K562 (cell line): ENCODE measurements around the gene SSH3. TPM values are rescaled to one million over a fixed set of nuclear protein-coding genes. Genes with fewer than 3 reads are reported as not detected.
A peak's percentile ranks its signal among the peaks of the same experiment; 100 is the strongest.

Experiments used
- ATAC-seq: fragments of 200-7000 bp; cut with Tn5 transposase; 3 replicates; pipeline ENCODE4 v1.9.1; 2020; ENCODE audit warnings: moderate library complexity
- BruUV-seq: library from RNA; stranded (reverse); fragments of 400-500 nt; replicated peaks from 2 replicates; lab custom pipeline; 2021; lab: Mats Ljungman, UMichigan
- CTCF ChIA-PET: fragments of 300-600 bp; formaldehyde crosslinking; extraction: SDS; loops from one replicate; lab custom pipeline; 2021; ENCODE audit warnings: low intra/inter-chr PET ratio; lab: Yijun Ruan, JAX
- POLR2A ChIA-PET: fragments of 300-600, 350-650 bp; sonication (Branson Sonifier 250); formaldehyde crosslinking; extraction: SDS; loops from one replicate; lab custom pipeline; 2021; ENCODE audit warnings: antibody characterized with exemption, inconsistent platforms; lab: Yijun Ruan, JAX
- DNase-seq, 4 experiments: peaks; one replicate each; pipeline versions ENCODE4 v3.0.0 to v3.0.0-alpha.2; 2011 to 2018; ENCODE audit warnings: low spot score in 3 of 4, mixed read lengths in 3 of 4; ENCODE audit errors: extremely low read depth in 1 of 4
- FAIRE-seq: peaks from 2 replicates; lab custom pipeline; 2011; peaks lifted over from hg19 to GRCh38; lab: Jason Lieb, UNC
- H2AFZ ChIP-seq: 2 replicates; pipeline ENCODE4 v1.6.0; 2011; ENCODE audit warnings: low read depth, low read length, control low read depth, inconsistent platforms
- H3K27ac ChIP-seq: fragments of 200-600 bp; 3 replicates; pipeline ENCODE4 v1.8.0; 2011; ENCODE audit warnings: low read depth, mild to moderate bottlenecking, control low read depth, inconsistent platforms, low read length, moderate library complexity, mixed read lengths; ENCODE audit errors: extremely low read depth
- H3K27me3 ChIP-seq, 2 experiments: fragments of 300-600 bp in 1 of 2; 2 replicates in 1 of 2; 3 replicates in 1 of 2; pipeline versions ENCODE4 v1.6.0 to v1.8.0; 2011; ENCODE audit warnings: inconsistent platforms in 2 of 2, low read length in 2 of 2, mild to moderate bottlenecking in 1 of 2, mixed read lengths in 1 of 2, moderate library complexity in 1 of 2; ENCODE audit not compliant: control insufficient read depth in 2 of 2, insufficient read depth in 2 of 2
- H3K36me3 ChIP-seq: fragments of 300-600 bp; 3 replicates; pipeline ENCODE4 v1.8.0; 2011; ENCODE audit warnings: mild to moderate bottlenecking, low read length, inconsistent platforms; ENCODE audit not compliant: control insufficient read depth, insufficient read depth
- H3K4me1 ChIP-seq, 2 experiments: fragments of 200-600 bp in 1 of 2; replicated peaks in 1 of 2; 2 replicates in 1 of 2; 3 replicates in 1 of 2; pipeline versions ENCODE4 v1.5.1 to v1.8.0; 2011; ENCODE audit warnings: inconsistent platforms in 2 of 2, low read length in 2 of 2, mild to moderate bottlenecking in 1 of 2, mixed read lengths in 1 of 2, moderate library complexity in 1 of 2; ENCODE audit not compliant: control insufficient read depth in 2 of 2, insufficient read depth in 2 of 2
- H3K4me2 ChIP-seq: 2 replicates; pipeline ENCODE4 v1.6.1; 2011; ENCODE audit warnings: low read length, control low read depth, inconsistent platforms, mixed read lengths; ENCODE audit not compliant: insufficient read depth
- H3K4me3 ChIP-seq: fragments of 200-600 bp; sonication (generic), shearing (Covaris generic); 2 replicates; pipeline ENCODE4 v1.5.1; 2016; ENCODE audit warnings: control low read depth, inconsistent platforms
- H3K79me2 ChIP-seq: fragments of 200-600 bp; 3 replicates; pipeline ENCODE4 v1.8.0; 2011; ENCODE audit warnings: low read length, inconsistent platforms; ENCODE audit not compliant: control insufficient read depth, insufficient read depth
- H3K9ac ChIP-seq, 2 experiments: 2 replicates each; pipeline versions ENCODE4 v1.6.0 to v1.6.1; 2011; ENCODE audit warnings: low read depth in 2 of 2, low read length in 2 of 2, control low read depth in 1 of 2, inconsistent platforms in 1 of 2, mild to moderate bottlenecking in 1 of 2, mixed read lengths in 1 of 2; ENCODE audit not compliant: insufficient read depth in 1 of 2
- H3K9me1 ChIP-seq: one replicate; pipeline ENCODE4 v1.6.0; 2011; ENCODE audit warnings: inconsistent platforms, mild to moderate bottlenecking, low read length, moderate library complexity; ENCODE audit not compliant: control insufficient read depth, insufficient read depth
- H3K9me3 ChIP-seq: replicated peaks from 2 replicates; pipeline ENCODE4 v1.5.1; 2011; ENCODE audit warnings: low read depth, low read length, inconsistent platforms; ENCODE audit not compliant: control insufficient read depth, insufficient read depth
- H4K20me1 ChIP-seq: replicated peaks from 2 replicates; pipeline ENCODE4 v1.6.1; 2011; ENCODE audit warnings: low read length, inconsistent platforms, mixed read lengths; ENCODE audit not compliant: control insufficient read depth, insufficient read depth
- CBFA2T2 ChIP-seq: fragments of 450-650 bp; conservative IDR thresholded peaks from 2 replicates; pipeline ENCODE4 v1.6.1; 2017; ENCODE audit warnings: mild to moderate bottlenecking
- EP300 ChIP-seq: IDR thresholded peaks from 2 replicates; pipeline ENCODE4 v1.6.1; 2012; ENCODE audit warnings: low read length, improper control_type of control experiment
- EWSR1 ChIP-seq: fragments of 450-650 bp; IDR thresholded peaks from 2 replicates; pipeline ENCODE4 v1.6.1; 2018; ENCODE audit warnings: borderline replicate concordance, mild to moderate bottlenecking, low read depth, moderate library complexity; ENCODE audit not compliant: partially characterized antibody
- SMARCE1 ChIP-seq: fragments of 450-650 bp; IDR thresholded peaks from 2 replicates; pipeline ENCODE4 v1.7.1; 2016; ENCODE audit warnings: mild to moderate bottlenecking
- SMC3 ChIP-seq: conservative IDR thresholded peaks from 2 replicates; pipeline ENCODE4 v1.6.1; 2011; ENCODE audit warnings: low read depth, low read length, improper control_type of control experiment; ENCODE audit not compliant: insufficient read depth
- TCF7L2 ChIP-seq: fragments of 150-350 bp; IDR thresholded peaks from 2 replicates; pipeline ENCODE4 v1.6.1; 2016; ENCODE audit warnings: low read depth, mild to moderate bottlenecking, low read length, moderate library complexity
- TRIM28 ChIP-seq: fragments of 450-650 bp; IDR thresholded peaks from 2 replicates; pipeline ENCODE4 v1.6.1; 2017
- ZNF197 ChIP-seq: fragments of 200-800 bp; sonication (Bioruptor generic); IDR thresholded peaks from 2 replicates; pipeline ENCODE4 v1.6.1; 2016; ENCODE audit warnings: low read depth, missing genetic modification characterization, missing compliant biosample characterization
- ZNF239 ChIP-seq: fragments of 250-450 bp; sonication (Bioruptor Pico); IDR thresholded peaks from 2 replicates; pipeline ENCODE4 v1.4.0; 2020; ENCODE audit warnings: mild to moderate bottlenecking
- ZNF408 ChIP-seq: fragments of 250-450 bp; sonication (Bioruptor Pico); IDR thresholded peaks from 2 replicates; pipeline ENCODE4 v1.4.0; 2020; ENCODE audit warnings: low read depth, mild to moderate bottlenecking, moderate library complexity
- ZNF584 ChIP-seq: fragments of 200-800 bp; sonication (Bioruptor generic); IDR thresholded peaks from 2 replicates; pipeline ENCODE4 v1.6.1; 2016; ENCODE audit warnings: low read depth, mild to moderate bottlenecking, missing genetic modification characterization, missing compliant biosample characterization
- ZNF655 ChIP-seq: fragments of 250-450 bp; sonication (Bioruptor Pico); IDR thresholded peaks from 2 replicates; pipeline ENCODE4 v1.5.0; 2021
- ZNF707 ChIP-seq: fragments of 250-450 bp; sonication (Bioruptor Pico); conservative IDR thresholded peaks from 2 replicates; pipeline ENCODE4 v1.8.0; 2022; ENCODE audit warnings: inconsistent platforms, mild to moderate bottlenecking, moderate library complexity
- ZNF740 ChIP-seq, 3 experiments: fragments of 200-800 bp in 1 of 3; sonication (Bioruptor generic) in 1 of 3; sonication (generic) in 1 of 3; formaldehyde crosslinking in 1 of 3; IDR thresholded peaks; 2 replicates each; pipeline versions ENCODE4 v1.6.1 to v1.8.0; 2016 to 2022; ENCODE audit warnings: mild to moderate bottlenecking in 2 of 3, missing compliant biosample characterization in 2 of 3, missing genetic modification characterization in 2 of 3, missing genetic modification reagents in 1 of 3
- ZNF76 ChIP-seq: fragments of 250-450 bp; sonication (Bioruptor Pico); IDR thresholded peaks from 2 replicates; pipeline ENCODE4 v1.4.0; 2020; ENCODE audit warnings: mild to moderate bottlenecking, moderate library complexity, borderline replicate concordance
- WGBS: fragments of 100-300 bp; shearing (Covaris generic); methylation state at CpG from one replicate; pipeline ENCODE4 v1.1.6; 2016; ENCODE audit warnings: low coverage, mixed read lengths; ENCODE audit not compliant: insufficient coverage; ENCODE audit errors: missing lambda C conversion rate; 5-methylcytosine and 5-hydroxymethylcytosine counted together
- in situ Hi-C: fragments of 300-500 bp; cut with MboI; formaldehyde crosslinking; loops from 4 replicates; pipeline ENCODE4 v1.15.0; 2018; ENCODE audit warnings: inconsistent platforms, mixed read lengths
- intact Hi-C: fragments of 100-400 bp; cut with micrococcal nuclease; formaldehyde crosslinking; loops from 2 replicates; pipeline ENCODE4 v1.14.2; 2022
- polyA plus RNA-seq, 8 experiments: library from polyadenylated mRNA; depleted of rRNA in 4 of 8; stranded (reverse) in 5 of 8; unstranded in 3 of 8; fragments of >200 nt; fragmentation: Nextera tagmentation in 2 of 8; fragmentation: Illumina TruSeq in 1 of 8; extraction: Ambion mirVana in 2 of 8; extraction: Trizol in 1 of 8; gene quantifications; 2 replicates each; pipeline versions ENCODE4 v1.2.1 to v1.2.3, GENCODE V29; 2011 to 2014; ENCODE audit warnings: inconsistent platforms in 1 of 8, missing spikeins in 1 of 8
- total RNA-seq, 7 experiments: library from RNA; depleted of rRNA in 6 of 7; stranded (reverse); fragments of >200 nt in 6 of 7; fragmentation: Illumina TruSeq in 2 of 7; extraction: Trizol in 2 of 7; gene quantifications; 2 replicates each; pipeline versions ENCODE4 v1.2.1 to v1.2.3, GENCODE V29; 2011 to 2021; ENCODE audit warnings: low replicate concordance in 1 of 7

The SSH3 gene
- total and polyA plus RNA-seq, 9 of the 15 experiments (the other 6 are each of a cell fraction or from before 2014, with no cell fraction given): 0.07 to 1.0 (median 0.24) TPM; not detected in 3

- H3K9ac ChIP-seq: peak overlapping the region in 1 of 2 experiments; percentile 3; a peak in 1 of 4 replicates
- H3K27me3 ChIP-seq: no peaks in the 10 kb centered on the region
- CTCF ChIA-PET: no interaction called here
- intact Hi-C loops (no loop called here), in situ Hi-C loops (no loop called here)
- ATAC-seq: no peak
- DNase-seq: peak in 1 of 4 experiments; percentile 1
- WGBS: 71% methylated on average over 3 of the region's 3 CpGs
- H4K20me1 ChIP-seq: no peaks in the 10 kb centered on the region
- H3K79me2 ChIP-seq: peaks cover 6% of the 10 kb centered on the region; the same call in 1 of the 3 replicates
- no peak overlapping the region; the same call in 1 of the 2 replicates for H3K4me2 ChIP-seq
- no TSS peak for BruUV-seq
- H2AFZ ChIP-seq: no peak overlapping the region
- H3K27ac ChIP-seq: no peak overlapping the region
- POLR2A ChIA-PET: interaction anchor here (0.8 to 1.9 kb wide), 6 partner anchors 10 to 240 kb away, joined by 3 to 4 read pairs (median 3); no protein-coding TSS in a partner anchor
- peaks cover 13 to 18% of the 10 kb centered on the region in 2 experiments; a peak in 4 of 5 replicates for H3K4me1 ChIP-seq
- FAIRE-seq: no peak
- no peak overlapping the region for H3K4me3 ChIP-seq
- H3K9me1 ChIP-seq: no peaks in the 10 kb centered on the region
- H3K9me3 ChIP-seq: no peaks in the 10 kb centered on the region
- H3K36me3 ChIP-seq: no peaks in the 10 kb centered on the region; the same call in 2 of the 3 replicates
- TF ChIP-seq CBFA2T2 (no peak), SMARCE1 (no peak), ZNF408 (CRISPR knock-in tag) (no peak), ZNF197 (CRISPR knock-in tag) (no peak), ZNF655 (CRISPR knock-in tag) (no peak), TRIM28 (no peak), EP300 (no peak), SMC3 (no peak), EWSR1 (no peak), ZNF707 (no peak), ZNF239 (CRISPR knock-in tag) (no peak), ZNF584 (CRISPR knock-in tag) (no peak), ZNF740 (CRISPR knock-in tag; IDR thresholded peaks at IDR 0.05) (no peak), ZNF740 (tag; IDR thresholded peaks at IDR 0.05) (no peak), ZNF76 (CRISPR knock-in tag) (no peak), TCF7L2 (no peak)
Observed at GRCh38 chr11:67322049-67322448, 18.7 kb downstream of the SSH3 start.
